Ishikawa (cell line): Measurements from ENCODE around the gene ASPG.

Experiments
- CEBPB ChIP-seq: IDR thresholded peaks from 2 replicates; pipeline ENCODE4 v1.6.1; 2012
- CREB1 ChIP-seq: IDR thresholded peaks from 2 replicates; pipeline ENCODE4 v1.6.1; 2012; ENCODE audit warnings: low read depth
- EGR1 ChIP-seq: IDR thresholded peaks from 2 replicates; pipeline ENCODE4 v1.6.1; 2012
- EP300 ChIP-seq: IDR thresholded peaks from 2 replicates; pipeline ENCODE4 v1.6.1; 2012; ENCODE audit warnings: borderline replicate concordance
- FOXM1 ChIP-seq: IDR thresholded peaks from 2 replicates; pipeline ENCODE4 v1.6.1; 2012; ENCODE audit warnings: low read depth, borderline replicate concordance
- MAX ChIP-seq: IDR thresholded peaks from 2 replicates; pipeline ENCODE4 v1.6.1; 2012
- NFIC ChIP-seq: IDR thresholded peaks from 2 replicates; pipeline ENCODE4 v1.6.1; 2012
- RAD21 ChIP-seq: IDR thresholded peaks from 2 replicates; pipeline ENCODE4 v1.6.1; 2012; ENCODE audit warnings: low read depth
- REST ChIP-seq: IDR thresholded peaks from 2 replicates; pipeline ENCODE4 v1.6.1; 2012; ENCODE audit warnings: low read depth, mild to moderate bottlenecking
- TAF1 ChIP-seq: IDR thresholded peaks from 2 replicates; pipeline ENCODE4 v1.6.1; 2012; ENCODE audit warnings: low read depth, mild to moderate bottlenecking
- TCF12 ChIP-seq: IDR thresholded peaks from 2 replicates; pipeline ENCODE4 v1.6.1; 2012; ENCODE audit warnings: low read depth
- TEAD4 ChIP-seq: IDR thresholded peaks from 2 replicates; pipeline ENCODE4 v1.6.1; 2012
- USF1 ChIP-seq: IDR thresholded peaks from 2 replicates; pipeline ENCODE4 v1.6.1; 2012
- YY1 ChIP-seq: IDR thresholded peaks from 2 replicates; pipeline ENCODE4 v1.6.1; 2012; ENCODE audit warnings: low read depth
- ZBTB7A ChIP-seq: IDR thresholded peaks from 2 replicates; pipeline ENCODE4 v1.6.1; 2012; ENCODE audit warnings: low read depth

The ASPG gene

GRCh38 chr14:104105822-104106470 is 20.4 kb downstream of the ASPG start:
- TF ChIP-seq TAF1 (no peak), TEAD4 (no peak), EGR1 (no peak), CEBPB (no peak), CREB1 (no peak), RAD21 (no peak), MAX (no peak), YY1 (no peak), NFIC (no peak), EP300 (no peak), USF1 (no peak), REST (no peak), FOXM1 (no peak), TCF12 (no peak), ZBTB7A (no peak)

GRCh38 chr14:104106471-104106991 is 21.0 kb downstream of the ASPG start:
- TF ChIP-seq NFIC (no peak), TEAD4 (no peak), MAX (no peak), TAF1 (no peak), FOXM1 (no peak), EP300 (no peak), CREB1 (no peak), EGR1 (no peak), RAD21 (no peak), CEBPB (no peak), USF1 (no peak)

GRCh38 chr14:104107101-104107581 is 21.6 kb downstream of the ASPG start:
- no peak for TF ChIP-seq YY1
- no peak for TF ChIP-seq RAD21
- TF ChIP-seq EGR1 = no peak
- TF ChIP-seq EP300 = no peak
- no peak for TF ChIP-seq CREB1
- no peak for TF ChIP-seq ZBTB7A
- no peak for TF ChIP-seq TEAD4

GRCh38 chr14:104107611-104108569 is 22.4 kb downstream of the ASPG start:
- TF ChIP-seq USF1 (peak; percentile 9; the same call in 1 of the 2 replicates), ZBTB7A (peak; percentile 60), RAD21 (no peak), CREB1 (no peak)

GRCh38 chr14:104108570-104109541 is 23.4 kb downstream of the ASPG start:
- TF ChIP-seq NFIC (no peak), FOXM1 (no peak), RAD21 (no peak), TCF12 (no peak), CEBPB (no peak), ZBTB7A (no peak; the same call in 1 of the 2 replicates), YY1 (no peak), USF1 (no peak), TAF1 (no peak), EP300 (no peak), CREB1 (no peak), MAX (no peak)
